Measurements from ENCODE around the gene NEK2. TPM values are rescaled to one million over a fixed set of nuclear protein-coding genes. Genes with fewer than 3 reads are reported as not detected.
"Not testable (repeated sequence)": the region's sequence is repeated elsewhere in the genome, so short reads cannot be mapped to it uniquely, and the experiment has no call there.

The NEK2 gene
- total and polyA plus RNA-seq, 2 of the 13 experiments (the other 11 are each of a cell fraction or from before 2014, with no cell fraction given) = 10.9 to 40.8 TPM

- no peak for TF ChIP-seq TIGD3 (CRISPR knock-in tag; IDR thresholded peaks at IDR 0.05; ENCODE audit: borderline replicate concordance)
Measured at GRCh38 chr1:211683396-211684297, 8.2 kb upstream of the NEK2 start (continued).

- POLR2A ChIA-PET; H3K4me2 ChIP-seq (ENCODE audit: low read depth, low read length); H3K9ac ChIP-seq (ENCODE audit: insufficient read depth, low read depth, low read length); DNase-seq (ENCODE audit: low spot score); H3K79me2 ChIP-seq (ENCODE audit: insufficient read depth, low read length); ATAC-seq; H3K27ac ChIP-seq (ENCODE audit: extremely low read length, insufficient read depth, low read length); BruUV-seq (replicated peaks); H3K9me3 ChIP-seq (ENCODE audit: low read length); H4K20me1 ChIP-seq (ENCODE audit: insufficient read depth, low read length); H3K36me3 ChIP-seq (replicated peaks in 1 of 2; ENCODE audit: control insufficient read depth in 1 of 2, insufficient read depth in 2 of 2, low read length in 2 of 2); in situ Hi-C loops (cut with HindIII; ENCODE audit: extremely low pct_ligation_motif_present, low pct_unique_long_range_greater_than_20kb); H2AFZ ChIP-seq (ENCODE audit: low read length); CTCF ChIA-PET (ENCODE audit: low intra/inter-chr PET ratio, low total read pairs); FAIRE-seq; H3K4me3 ChIP-seq (replicated peaks in 1 of 3; ENCODE audit: insufficient read depth in 1 of 3, low read depth in 2 of 3, low read length in 3 of 3): not testable (repeated sequence)
- 52% methylated on average over 7 of the region's 7 CpGs for WGBS (ENCODE audit: low lambda C conversion rate)
- Histone ChIP-seq H3K27me3 (ENCODE audit: control insufficient read depth in 1 of 2, insufficient read depth in 2 of 2, low read length in 2 of 2) (peaks cover 1 to 20% of the 10 kb centered on the region in 2 experiments; a peak in 3 of 5 replicates), H3K4me1 (ENCODE audit: insufficient read depth, low read length) (peaks cover 44% of the 10 kb centered on the region)
- 0 out of 2 replicates have a peak, but pooled peaks have one; percentile 16 for TF ChIP-seq JUNB (CRISPR knock-in tag; IDR thresholded peaks at IDR 0.05; ENCODE audit: borderline replicate concordance)
- TF ChIP-seq RARA (CRISPR knock-in tag; IDR thresholded peaks at IDR 0.05) = 0 out of 2 replicates have a peak, but pooled peaks have one; percentile 13
- 0 out of 2 replicates have a peak, but pooled peaks have one; percentile 21 for TF ChIP-seq ZNF770 (CRISPR knock-in tag; IDR thresholded peaks at IDR 0.05)
- intact Hi-C loops (cut with micrococcal nuclease; ENCODE audit: unreplicated experiment) = loop anchor here (5.0 to 10.0 kb wide), 2 partner anchors 245 to 613 kb away; no protein-coding TSS in a partner anchor
Measured at GRCh38 chr1:211682186-211682585, 6.8 kb upstream of the NEK2 start.

All from HepG2 (cell line).